ENCODE measurements around the gene ADGRG3. TPM values are rescaled to one million over a fixed set of nuclear protein-coding genes. Genes with fewer than 3 reads are reported as not detected.
"Not testable (repeated sequence)": the region's sequence is repeated elsewhere in the genome, so short reads cannot be mapped to it uniquely, and the experiment has no call there.

ADGRG3 gene
- total RNA-seq, 1 donor from 2014 or later: 0.16 TPM

GRCh38 chr16:57697896-57698537 is 29.9 kb downstream of the ADGRG3 start:
- DNase-seq: no peak

GRCh38 chr16:57698812-57699405 is 30.8 kb downstream of the ADGRG3 start:
- DNase-seq: no peak

- no peak for DNase-seq
These were observed 31.4 kb downstream of the ADGRG3 start for GRCh38 chr16:57699481-57699880.

- no peak for DNase-seq
These were observed 31.8 kb downstream of the ADGRG3 start for GRCh38 chr16:57699899-57700298.

- DNase-seq: no peak
These were observed 32.9 kb downstream of the ADGRG3 start for GRCh38 chr16:57700781-57701551.

- DNase-seq: no peak
These were observed 33.8 kb downstream of the ADGRG3 start for GRCh38 chr16:57701759-57702371.

- DNase-seq: no peak
These were observed 35.4 kb downstream of the ADGRG3 start for GRCh38 chr16:57703416-57704010.

- no peak for DNase-seq
These were observed 36.2 kb downstream of the ADGRG3 start for GRCh38 chr16:57704011-57704904.

- DNase-seq: no peak
These were observed 37.1 kb downstream of the ADGRG3 start for GRCh38 chr16:57704905-57705852.

- DNase-seq: no peak
These were observed 38.6 kb downstream of the ADGRG3 start for GRCh38 chr16:57706717-57707116.

- no peak for DNase-seq
These were observed 39.2 kb downstream of the ADGRG3 start for GRCh38 chr16:57707331-57707730.

GRCh38 chr16:57708168-57708567 is 40.1 kb downstream of the ADGRG3 start:
- DNase-seq: no peak

- DNase-seq: no peak
These were observed 41.6 kb downstream of the ADGRG3 start for GRCh38 chr16:57709663-57710062.

- no peak for DNase-seq
These were observed 43.2 kb downstream of the ADGRG3 start for GRCh38 chr16:57711346-57711745.

GRCh38 chr16:57711993-57712392 is 43.9 kb downstream of the ADGRG3 start:
- no peak for DNase-seq

- not testable (repeated sequence) for DNase-seq
These were observed 44.5 kb downstream of the ADGRG3 start for GRCh38 chr16:57712569-57712968.

- no peak for DNase-seq
These were observed 45.5 kb downstream of the ADGRG3 start for GRCh38 chr16:57713596-57713995.

- DNase-seq: no peak
These were observed 45.9 kb downstream of the ADGRG3 start for GRCh38 chr16:57714047-57714446.

GRCh38 chr16:57720142-57720575 is 52.1 kb downstream of the ADGRG3 start:
- DNase-seq: no peak

Measured in occipital lobe (tissue), 2 donors.